ENCODE measurements around the gene TMEM100. TPM values are rescaled to one million over a fixed set of nuclear protein-coding genes. Genes with fewer than 3 reads are reported as not detected.

TMEM100 gene
- total RNA-seq, 1 donor from 2014 or later = 21.4 TPM

DNA sequence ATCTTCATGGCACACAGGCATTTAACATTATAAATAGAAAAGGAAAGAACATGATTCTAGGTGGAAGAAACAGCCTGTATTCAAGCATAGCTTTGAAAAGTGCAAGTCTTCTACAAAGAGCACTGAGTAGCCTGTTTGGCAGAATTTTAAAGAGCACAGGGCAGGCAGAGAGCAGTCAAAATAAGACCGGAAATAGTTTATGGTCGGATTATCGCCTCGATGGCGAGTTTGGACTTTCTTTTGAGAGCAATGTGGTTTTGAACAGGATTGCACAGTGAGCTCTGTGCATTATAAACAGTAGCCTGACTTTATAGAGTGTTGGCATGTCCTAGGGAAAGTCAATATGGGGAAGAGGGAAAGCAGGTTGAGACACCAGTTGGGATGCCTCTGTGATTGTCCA, 6.2 kb upstream of the TMEM100 start:
- DNase-seq (ENCODE audit: extremely low spot score, unreplicated experiment) = no peak
- Mint-ChIP-seq H3K4me3 (no peak overlapping the region), H3K27ac (no peak overlapping the region), H3K4me1 (ENCODE audit: unreplicated experiment) (peaks cover 66% of the 10 kb centered on the region), H3K9me3 (no peaks in the 10 kb centered on the region), H3K27me3 (peaks cover 4% of the 10 kb centered on the region), H3K36me3 (no peaks in the 10 kb centered on the region)
- TF ChIP-seq, protein P1, sequence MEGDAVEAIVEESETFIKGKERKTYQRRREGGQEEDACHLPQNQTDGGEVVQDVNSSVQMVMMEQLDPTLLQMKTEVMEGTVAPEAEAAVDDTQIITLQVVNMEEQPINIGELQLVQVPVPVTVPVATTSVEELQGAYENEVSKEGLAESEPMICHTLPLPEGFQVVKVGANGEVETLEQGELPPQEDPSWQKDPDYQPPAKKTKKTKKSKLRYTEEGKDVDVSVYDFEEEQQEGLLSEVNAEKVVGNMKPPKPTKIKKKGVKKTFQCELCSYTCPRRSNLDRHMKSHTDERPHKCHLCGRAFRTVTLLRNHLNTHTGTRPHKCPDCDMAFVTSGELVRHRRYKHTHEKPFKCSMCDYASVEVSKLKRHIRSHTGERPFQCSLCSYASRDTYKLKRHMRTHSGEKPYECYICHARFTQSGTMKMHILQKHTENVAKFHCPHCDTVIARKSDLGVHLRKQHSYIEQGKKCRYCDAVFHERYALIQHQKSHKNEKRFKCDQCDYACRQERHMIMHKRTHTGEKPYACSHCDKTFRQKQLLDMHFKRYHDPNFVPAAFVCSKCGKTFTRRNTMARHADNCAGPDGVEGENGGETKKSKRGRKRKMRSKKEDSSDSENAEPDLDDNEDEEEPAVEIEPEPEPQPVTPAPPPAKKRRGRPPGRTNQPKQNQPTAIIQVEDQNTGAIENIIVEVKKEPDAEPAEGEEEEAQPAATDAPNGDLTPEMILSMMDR (conservative IDR thresholded peaks at IDR 0.05) = no peak

DNA sequence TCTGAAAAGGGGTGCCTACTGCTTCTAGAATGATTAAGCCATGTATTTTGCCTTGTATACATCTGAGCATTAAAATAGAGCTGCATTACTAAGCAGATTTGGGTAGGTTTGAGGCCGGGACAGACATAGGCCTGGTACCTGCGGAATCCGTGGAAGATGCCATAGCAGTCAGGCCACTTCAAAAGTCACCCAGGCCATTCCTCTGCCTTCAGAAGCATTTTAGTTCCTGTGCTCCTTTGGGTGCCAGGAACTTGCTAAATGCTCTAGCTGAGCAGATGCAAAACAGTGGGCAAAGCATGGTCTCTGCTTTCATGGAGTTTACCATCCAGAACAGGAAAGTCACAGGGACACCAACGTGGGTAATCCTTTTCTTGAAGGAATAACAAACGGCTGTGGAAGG, 5.7 kb upstream of the TMEM100 start:
- no peak overlapping the region for H3K4me3 Mint-ChIP-seq
- no peak overlapping the region for H3K27ac Mint-ChIP-seq
- no peaks in the 10 kb centered on the region for H3K36me3 Mint-ChIP-seq
- no peaks in the 10 kb centered on the region for H3K9me3 Mint-ChIP-seq
- H3K27me3 Mint-ChIP-seq = peaks cover 4% of the 10 kb centered on the region
- no peak for DNase-seq (ENCODE audit: extremely low spot score, unreplicated experiment)
- H3K4me1 Mint-ChIP-seq (ENCODE audit: unreplicated experiment) = peaks cover 64% of the 10 kb centered on the region
- TF ChIP-seq, protein P1 (conservative IDR thresholded peaks at IDR 0.05) = no peak

DNA sequence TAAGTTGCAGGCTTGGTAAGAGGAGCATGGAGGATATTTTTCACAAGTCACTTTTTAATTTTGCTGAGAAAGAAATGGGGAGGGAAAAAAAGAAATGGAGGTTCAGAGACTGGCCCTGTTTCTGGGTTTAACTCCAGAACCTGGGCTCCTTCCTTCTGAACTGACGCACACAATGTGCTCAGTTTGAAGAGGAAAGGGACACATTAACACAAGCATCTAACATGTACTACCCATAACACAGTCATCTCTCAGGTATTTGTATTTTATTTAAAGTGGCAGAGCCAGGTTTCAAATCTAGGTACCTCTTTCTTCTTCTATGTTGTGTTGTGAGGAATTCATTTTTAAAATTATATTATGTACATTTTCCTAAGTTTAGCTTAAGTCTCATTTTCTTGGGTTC, 5.3 kb upstream of the TMEM100 start:
- Mint-ChIP-seq H3K9me3 (no peaks in the 10 kb centered on the region), H3K27ac (no peak overlapping the region), H3K36me3 (no peaks in the 10 kb centered on the region), H3K4me3 (no peak overlapping the region), H3K27me3 (peaks cover 9% of the 10 kb centered on the region), H3K4me1 (ENCODE audit: unreplicated experiment) (peaks cover 66% of the 10 kb centered on the region)
- no peak for DNase-seq (ENCODE audit: extremely low spot score, unreplicated experiment)
- TF ChIP-seq, protein P1 (conservative IDR thresholded peaks at IDR 0.05) = no peak

DNA sequence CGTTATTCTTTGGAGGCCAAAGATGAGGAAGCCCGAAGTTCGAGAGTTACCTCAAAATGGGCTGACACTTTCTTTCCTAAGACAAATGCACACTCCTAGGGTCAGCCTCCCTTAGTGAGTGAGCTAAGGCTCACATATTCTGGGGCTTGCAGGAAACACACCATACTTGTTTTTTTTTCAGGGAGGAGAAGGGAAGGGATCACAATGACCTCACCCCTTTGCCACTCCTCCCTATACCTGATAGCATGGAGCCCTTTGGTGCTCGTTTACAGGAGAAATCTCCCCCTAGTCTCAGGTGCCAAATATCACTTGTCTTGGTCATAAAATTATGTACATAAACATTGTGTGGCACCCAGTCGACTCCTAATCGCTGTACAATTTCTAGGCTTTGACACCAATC, 4.6 kb upstream of the TMEM100 start:
- TF ChIP-seq, protein P1 (conservative IDR thresholded peaks at IDR 0.05) = no peak
- no peaks in the 10 kb centered on the region for H3K9me3 Mint-ChIP-seq
- no peak for DNase-seq (ENCODE audit: extremely low spot score, unreplicated experiment)
- H3K27me3 Mint-ChIP-seq = peaks cover 14% of the 10 kb centered on the region
- H3K4me3 Mint-ChIP-seq = no peak overlapping the region
- H3K36me3 Mint-ChIP-seq = no peaks in the 10 kb centered on the region
- no peak overlapping the region for H3K27ac Mint-ChIP-seq
- H3K4me1 Mint-ChIP-seq (ENCODE audit: unreplicated experiment) = peaks cover 66% of the 10 kb centered on the region

DNA sequence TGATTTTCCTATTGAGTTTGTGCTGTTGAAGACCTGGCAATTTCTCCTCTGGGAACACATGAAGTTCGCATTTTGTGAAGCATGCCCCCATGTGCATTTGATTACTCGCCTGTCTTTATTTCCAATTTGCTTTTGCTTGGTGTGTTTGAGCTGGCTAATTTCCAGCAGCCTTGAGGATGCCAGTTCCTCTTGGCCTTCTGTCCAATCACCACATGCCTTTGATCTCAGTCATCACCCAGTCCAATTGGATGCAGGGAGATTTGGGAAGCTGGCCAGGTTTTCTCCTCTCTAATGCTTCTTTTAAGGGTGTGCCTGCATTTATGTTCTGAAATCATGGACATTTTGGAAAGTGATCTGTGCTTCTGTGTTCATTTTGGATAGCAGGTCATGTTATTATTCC, 3.8 kb upstream of the TMEM100 start:
- no peak overlapping the region for H3K27ac Mint-ChIP-seq

More for the DNA sequence above, 3.8 kb upstream of the TMEM100 start:
- H3K36me3 Mint-ChIP-seq = no peaks in the 10 kb centered on the region
- peaks cover 16% of the 10 kb centered on the region for H3K27me3 Mint-ChIP-seq
- H3K4me1 Mint-ChIP-seq (ENCODE audit: unreplicated experiment) = peaks cover 63% of the 10 kb centered on the region
- TF ChIP-seq, protein P1 (conservative IDR thresholded peaks at IDR 0.05) = no peak
- peak overlapping the region; percentile 6 for H3K4me3 Mint-ChIP-seq
- no peak for DNase-seq (ENCODE audit: extremely low spot score, unreplicated experiment)
- H3K9me3 Mint-ChIP-seq = no peaks in the 10 kb centered on the region

Data from type B pancreatic cell (in vitro differentiated cells).